IMR-90 (cell line): ENCODE data around the gene KNTC1. TPM values are rescaled to one million over a fixed set of nuclear protein-coding genes. Genes with fewer than 3 reads are reported as not detected.
"Not testable (repeated sequence)": the region's sequence is repeated elsewhere in the genome, so short reads cannot be mapped to it uniquely, and the experiment has no call there.

ENCODE experiments used
- ATAC-seq: fragments of 200-7000 bp; cut with Tn5 transposase; 2 replicates; pipeline ENCODE4 v1.9.1; 2020; ENCODE audit warnings: low read depth, mild to moderate bottlenecking, moderate library complexity
- BruUV-seq: library from RNA; stranded (reverse); fragments of 400-500 nt; replicated peaks from 2 replicates; lab custom pipeline; 2021; lab: Mats Ljungman, UMichigan
- CTCF ChIA-PET: fragments of 300-600 bp; formaldehyde crosslinking; extraction: SDS; loops from one replicate; lab custom pipeline; 2021; ENCODE audit warnings: antibody characterized with exemption; lab: Yijun Ruan, JAX
- POLR2A ChIA-PET: fragments of 300-600 bp; sonication (Branson Sonifier 250); formaldehyde crosslinking; loops from one replicate; lab custom pipeline; 2022; ENCODE audit warnings: antibody characterized with exemption; ENCODE audit not compliant: unreplicated experiment; lab: Charles Lee
- DNase-seq: peaks from one replicate; pipeline ENCODE4 v3.0.0; 2013
- H2AFZ ChIP-seq: replicated peaks from 2 replicates; pipeline ENCODE3; 2013; ENCODE audit warnings: low read length, mild to moderate bottlenecking; ENCODE audit not compliant: poor library complexity
- H2AK5ac ChIP-seq: 2 replicates; pipeline ENCODE4 v1.6.1; 2013; ENCODE audit warnings: low read depth, low read length, inconsistent platforms
- H2AK9ac ChIP-seq: replicated peaks from 2 replicates; pipeline ENCODE3; 2013; ENCODE audit warnings: mild to moderate bottlenecking, low read depth, low read length, moderate library complexity; ENCODE audit not compliant: poor library complexity
- H2BK120ac ChIP-seq: 2 replicates; pipeline ENCODE4 v1.6.1; 2013; ENCODE audit warnings: low read depth, low read length, inconsistent platforms
- H2BK15ac ChIP-seq: 3 replicates; pipeline ENCODE4 v1.6.1; 2013; ENCODE audit warnings: low read depth, low read length, inconsistent platforms
- H2BK20ac ChIP-seq: 2 replicates; pipeline ENCODE4 v1.6.1; 2013; ENCODE audit warnings: low read depth, mild to moderate bottlenecking, inconsistent platforms, low read length, moderate library complexity
- H2BK5ac ChIP-seq: 2 replicates; pipeline ENCODE4 v1.6.1; 2013; ENCODE audit warnings: mild to moderate bottlenecking, low read depth, low read length, inconsistent platforms; ENCODE audit not compliant: poor library complexity, severe bottlenecking
- H3K14ac ChIP-seq: replicated peaks from 2 replicates; pipeline ENCODE4 v1.6.1; 2013; ENCODE audit warnings: low read depth, low read length, inconsistent platforms
- H3K18ac ChIP-seq: 2 replicates; pipeline ENCODE4 v1.6.1; 2013; ENCODE audit warnings: low read depth, low read length, control low read depth
- H3K23ac ChIP-seq: 2 replicates; pipeline ENCODE4 v1.6.1; 2013; ENCODE audit warnings: low read depth, low read length, inconsistent platforms
- H3K27ac ChIP-seq: 2 replicates; pipeline ENCODE4 v1.5.1; 2013; ENCODE audit warnings: mild to moderate bottlenecking, control low read depth, low read length; ENCODE audit not compliant: insufficient read depth
- H3K27me3 ChIP-seq: 2 replicates; pipeline ENCODE4 v1.6.1; 2013; ENCODE audit warnings: low read length; ENCODE audit not compliant: control insufficient read depth, insufficient read depth
- H3K36me3 ChIP-seq: 2 replicates; pipeline ENCODE4 v1.6.1; 2013; ENCODE audit warnings: low read length, mixed read lengths; ENCODE audit not compliant: control insufficient read depth, insufficient read depth
- H3K4ac ChIP-seq: 2 replicates; pipeline ENCODE4 v1.6.1; 2013; ENCODE audit warnings: low read depth, low read length, inconsistent platforms
- H3K4me1 ChIP-seq: 2 replicates; pipeline ENCODE4 v1.6.1; 2013; ENCODE audit warnings: low read length, mixed read lengths; ENCODE audit not compliant: control insufficient read depth, insufficient read depth
- H3K4me2 ChIP-seq: 2 replicates; pipeline ENCODE4 v1.6.1; 2013; ENCODE audit warnings: low read depth, mild to moderate bottlenecking, control low read depth, low read length, moderate library complexity
- H3K4me3 ChIP-seq: 2 replicates; pipeline ENCODE4 v1.5.1; 2013; ENCODE audit warnings: low read depth, mild to moderate bottlenecking, control low read depth, low read length, moderate library complexity; ENCODE audit not compliant: insufficient read depth
- H3K56ac ChIP-seq: 2 replicates; pipeline ENCODE4 v1.6.1; 2013; ENCODE audit warnings: low read length, inconsistent platforms; ENCODE audit not compliant: insufficient read depth; ENCODE audit errors: extremely low read depth
- H3K79me1 ChIP-seq, 2 experiments: 2 replicates each; pipeline ENCODE4 v1.6.1; 2013; ENCODE audit warnings: low read length in 2 of 2, inconsistent platforms in 1 of 2, low read depth in 1 of 2
- H3K9ac ChIP-seq: 2 replicates; pipeline ENCODE4 v1.6.1; 2013; ENCODE audit warnings: low read depth, low read length, control low read depth
- H3K9me1 ChIP-seq: 2 replicates; pipeline ENCODE4 v1.6.1; 2013; ENCODE audit warnings: low read length, inconsistent platforms; ENCODE audit not compliant: insufficient read depth
- H3K9me3 ChIP-seq: 2 replicates; pipeline ENCODE4 v1.6.1; 2013; ENCODE audit warnings: low read length; ENCODE audit not compliant: control insufficient read depth, insufficient read depth
- H4K20me1 ChIP-seq: 2 replicates; pipeline ENCODE4 v1.6.1; 2013; ENCODE audit warnings: low read length, inconsistent platforms; ENCODE audit not compliant: insufficient read depth
- H4K5ac ChIP-seq: 2 replicates; pipeline ENCODE4 v1.6.1; 2013; ENCODE audit warnings: mild to moderate bottlenecking, low read depth, low read length, control low read depth
- H4K8ac ChIP-seq, 2 experiments: 2 replicates each; pipeline ENCODE4 v1.6.1; 2013; ENCODE audit warnings: low read depth in 2 of 2, low read length in 2 of 2, control low read depth in 1 of 2, inconsistent platforms in 1 of 2
- H4K91ac ChIP-seq: 2 replicates; pipeline ENCODE4 v1.6.1; 2013; ENCODE audit warnings: low read depth, low read length, inconsistent platforms; ENCODE audit not compliant: insufficient read depth
- WGBS, 2 experiments: methylation state at CpG; one replicate each; pipeline versions ENCODE4 v1.1.5 to v1.1.7; 2013; ENCODE audit warnings: missing lambda C conversion rate in 2 of 2; ENCODE audit not compliant: insufficient read length in 1 of 2; ENCODE audit errors: extremely low coverage in 2 of 2; 5-methylcytosine and 5-hydroxymethylcytosine counted together
- dilution Hi-C: fragments of 300-500 bp; cut with HindIII; formaldehyde crosslinking; loops from one replicate; pipeline ENCODE4 v1.14.3; 2018; ENCODE audit warnings: low sequenced_read_pairs; ENCODE audit not compliant: unreplicated experiment
- in situ Hi-C: fragments of 300-500 bp; cut with MboI; formaldehyde crosslinking; loops from 3 replicates; pipeline ENCODE4 v1.14.3; 2019; ENCODE audit warnings: low sequenced_read_pairs, inconsistent platforms, mixed read lengths
- intact Hi-C: fragments of 100-400 bp; cut with micrococcal nuclease; formaldehyde crosslinking; loops from 2 replicates; pipeline ENCODE4 v1.10.0; 2022
- polyA plus RNA-seq, 3 experiments: library from polyadenylated mRNA; depleted of rRNA; stranded (reverse); fragments of >200 nt; gene quantifications; 2 replicates each; pipeline ENCODE4 v1.2.3, GENCODE V29; 2012; ENCODE audit warnings: low replicate concordance in 1 of 3
- total RNA-seq: library from RNA; depleted of rRNA; stranded (reverse); fragments of >200 nt; gene quantifications from 2 replicates; pipeline ENCODE4 v1.2.3, GENCODE V29; 2012

KNTC1 gene
- total and polyA plus RNA-seq, 2 of the 4 experiments (the other 2 are of a cell fraction), result 16.6 to 23.7 TPM

GRCh38 chr12:122583294-122583693 is 56.2 kb downstream of the KNTC1 start:
- H4K91ac ChIP-seq, ATAC-seq, H3K4ac ChIP-seq, H3K23ac ChIP-seq, BruUV-seq, intact Hi-C loops, H2AK5ac ChIP-seq, DNase-seq, H3K9me1 ChIP-seq, H2AFZ ChIP-seq, H2BK120ac ChIP-seq, H2AK9ac ChIP-seq, H3K4me1 ChIP-seq, H3K27me3 ChIP-seq, H3K79me1 ChIP-seq, H3K18ac ChIP-seq, H3K9me3 ChIP-seq, H3K27ac ChIP-seq, H2BK15ac ChIP-seq, H4K5ac ChIP-seq, dilution Hi-C loops, H4K20me1 ChIP-seq, H3K4me2 ChIP-seq, H4K8ac ChIP-seq, H3K4me3 ChIP-seq, H3K56ac ChIP-seq, H3K9ac ChIP-seq, H2BK5ac ChIP-seq, H3K14ac ChIP-seq, POLR2A ChIA-PET, CTCF ChIA-PET, H2BK20ac ChIP-seq: not testable (repeated sequence)
- in situ Hi-C loops, result loop anchor here (25.0 kb wide), 1 partner anchor 604 kb away; no protein-coding TSS in a partner anchor
- no CpG with 5 or more reads among the region's 2 CpGs for WGBS, 2 experiments
- H3K36me3 ChIP-seq, result peaks cover 15% of the 10 kb centered on the region; the same call in 1 of the 2 replicates
